ENCODE measurements around the gene ELMO2. TPM values are rescaled to one million over a fixed set of nuclear protein-coding genes. Genes with fewer than 3 reads are reported as not detected.

Gene ELMO2
- total RNA-seq, 4 donors from 2014 or later, result 41.6 to 69.1 (median 53.8) TPM

DNA sequence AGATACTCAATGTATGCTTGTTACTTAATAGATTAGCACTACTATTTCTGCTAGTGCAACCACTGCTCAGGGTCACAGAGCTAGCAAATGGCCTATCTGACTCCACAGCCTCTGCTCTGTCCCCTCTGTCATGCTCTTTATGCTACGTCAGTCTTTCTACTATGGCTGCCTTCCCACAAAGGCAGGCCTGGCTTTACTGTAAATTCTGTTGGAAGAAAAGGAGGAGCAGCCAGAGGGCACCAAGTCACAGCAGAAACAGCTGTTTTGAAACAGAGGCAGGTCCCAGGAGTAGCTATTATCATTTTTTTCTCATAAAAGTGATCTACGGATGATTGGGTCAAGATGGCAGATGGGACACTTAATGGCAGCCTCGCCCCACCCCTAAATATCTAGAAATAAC lies 10.0 kb upstream of the ELMO2 start:
- H3K4me1 ChIP-seq, result no peaks in the 10 kb centered on the region
- WGBS, 2 donors (ENCODE audit: low coverage in 1 of 2), result 65 to 78% methylated on average over 3 of the region's 3 CpGs
- H3K36me3 ChIP-seq, result no peaks in the 10 kb centered on the region
- no peak overlapping the region for H3K27ac ChIP-seq
- H3K9me3 ChIP-seq, result peaks cover 0 to 5% (median 0%) of the 10 kb centered on the region in 3 donors
- TF ChIP-seq EP300 (IDR thresholded peaks at IDR 0.05), result no peak
- no peak for TF ChIP-seq CTCF (IDR thresholded peaks at IDR 0.05)
- TF ChIP-seq POLR2A (IDR thresholded peaks at IDR 0.05), result no peak
- TF ChIP-seq POLR2AphosphoS5 (IDR thresholded peaks at IDR 0.05), result no peak
- ATAC-seq, result no peak
- no peak overlapping the region for H3K4me3 ChIP-seq
- peaks cover 8% of the 10 kb centered on the region for H3K27me3 ChIP-seq

GRCh38 chr20:46415773-46416172 lies 9.4 kb upstream of the ELMO2 start:
- no peak overlapping the region for H3K4me3 ChIP-seq
- 55 to 65% methylated on average over 3 of the region's 3 CpGs for WGBS, 2 donors (ENCODE audit: low coverage in 1 of 2)
- H3K4me1 ChIP-seq, result peaks cover 0 to under 1% (median under 1%) of the 10 kb centered on the region in 3 donors
- no peak overlapping the region for H3K27ac ChIP-seq
- TF ChIP-seq POLR2A (IDR thresholded peaks at IDR 0.05), result no peak
- no peak for TF ChIP-seq CTCF (IDR thresholded peaks at IDR 0.05)
- TF ChIP-seq EP300 (IDR thresholded peaks at IDR 0.05), result no peak
- TF ChIP-seq POLR2AphosphoS5 (IDR thresholded peaks at IDR 0.05), result no peak
- no peak for ATAC-seq
- peaks cover 5% of the 10 kb centered on the region for H3K27me3 ChIP-seq
- H3K36me3 ChIP-seq, result no peaks in the 10 kb centered on the region
- H3K9me3 ChIP-seq, result peaks cover 0 to 5% (median 0%) of the 10 kb centered on the region in 3 donors

GRCh38 chr20:46414608-46415007 lies 8.2 kb upstream of the ELMO2 start:
- Histone ChIP-seq H3K4me3 (no peak overlapping the region), H3K9me3 (peaks cover 0 to 5% (median 0%) of the 10 kb centered on the region in 3 donors), H3K27ac (no peak overlapping the region), H3K27me3 (peaks cover 5% of the 10 kb centered on the region), H3K4me1 (peaks cover 0 to 8% (median 4%) of the 10 kb centered on the region in 3 donors), H3K36me3 (no peaks in the 10 kb centered on the region)
- no peak for TF ChIP-seq POLR2A (IDR thresholded peaks at IDR 0.05)
- no peak for TF ChIP-seq EP300 (IDR thresholded peaks at IDR 0.05)
- no peak for TF ChIP-seq CTCF (IDR thresholded peaks at IDR 0.05)
- TF ChIP-seq POLR2AphosphoS5 (IDR thresholded peaks at IDR 0.05), result no peak
- no peak for ATAC-seq
- WGBS, 2 donors (ENCODE audit: low coverage in 1 of 2), result 80 to 88% methylated on average over 3 to 4 of the region's 5 CpGs

DNA sequence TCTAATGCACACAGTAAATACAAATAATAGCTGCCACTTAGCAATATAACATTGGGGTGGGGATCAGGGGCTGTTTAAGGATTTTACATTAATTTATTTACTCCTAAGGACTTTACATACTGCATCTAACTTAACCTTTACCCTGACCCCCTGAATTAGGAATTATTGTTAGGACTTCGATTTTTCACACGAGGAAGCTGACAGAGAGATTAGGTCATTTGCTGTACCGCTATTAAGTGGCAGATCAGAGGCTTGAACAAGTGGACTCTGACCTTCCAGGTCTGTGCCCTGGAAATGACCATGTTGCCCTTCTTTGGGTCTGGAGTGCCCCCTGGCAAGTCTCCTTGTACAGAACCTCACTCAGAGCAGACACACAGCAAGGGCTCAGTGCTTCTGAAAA lies 5.2 kb upstream of the ELMO2 start:
- Histone ChIP-seq H3K36me3 (no peaks in the 10 kb centered on the region), H3K4me1 (peaks cover 0 to 19% (median 7%) of the 10 kb centered on the region in 3 donors), H3K27me3 (peaks cover 5% of the 10 kb centered on the region), H3K4me3 (no peak overlapping the region), H3K27ac (no peak overlapping the region), H3K9me3 (no peaks in the 10 kb centered on the region)
- ATAC-seq, result no peak
- 68 to 100% methylated on average over 1 to 3 of the region's 3 CpGs for WGBS, 2 donors (ENCODE audit: low coverage in 1 of 2)
- TF ChIP-seq EP300 (IDR thresholded peaks at IDR 0.05) (no peak), POLR2A (IDR thresholded peaks at IDR 0.05) (no peak), CTCF (IDR thresholded peaks at IDR 0.05) (no peak), POLR2AphosphoS5 (IDR thresholded peaks at IDR 0.05) (no peak)

DNA sequence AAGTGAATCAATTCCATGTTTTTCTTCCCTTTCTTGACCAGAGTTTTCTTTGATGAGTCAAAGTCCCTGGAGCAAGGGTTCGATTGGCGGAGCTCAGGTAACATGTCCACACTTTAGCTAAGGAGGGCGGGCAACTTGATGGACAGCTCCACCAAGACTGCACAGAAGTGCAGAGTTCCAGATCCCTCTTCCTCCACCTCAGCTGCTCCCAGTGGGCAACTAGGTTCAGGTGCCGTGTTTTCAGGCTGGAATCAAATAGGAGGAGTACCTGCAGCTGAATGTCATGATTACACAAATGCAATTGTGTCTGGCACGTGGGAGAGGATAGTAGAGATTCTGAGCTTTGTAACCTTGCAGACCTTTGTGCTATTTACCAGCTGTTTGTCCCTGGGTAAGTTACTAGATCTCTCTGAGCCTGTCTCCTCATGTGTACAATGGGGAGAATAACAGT lies 1.9 kb upstream of the ELMO2 start:
- 56 to 84% methylated on average over 3 to 5 of the region's 5 CpGs for WGBS, 2 donors (ENCODE audit: low coverage in 1 of 2)
- Histone ChIP-seq H3K4me1 (peaks cover 0 to 45% (median 23%) of the 10 kb centered on the region in 3 donors), H3K4me3 (no peak overlapping the region), H3K27me3 (no peaks in the 10 kb centered on the region), H3K27ac (no peak overlapping the region), H3K9me3 (no peaks in the 10 kb centered on the region), H3K36me3 (no peaks in the 10 kb centered on the region)
- no peak for TF ChIP-seq POLR2A (IDR thresholded peaks at IDR 0.05)
- TF ChIP-seq CTCF (IDR thresholded peaks at IDR 0.05), result no peak
- TF ChIP-seq EP300 (IDR thresholded peaks at IDR 0.05), result no peak
- ATAC-seq, result no peak

Measured in gastroesophageal sphincter (tissue), 4 donors.